Neural crest cell (in vitro differentiated cells): ENCODE data around the gene ZNF536. TPM values are rescaled to one million over a fixed set of nuclear protein-coding genes. Genes with fewer than 3 reads are reported as not detected.

Experiments used
- DNase-seq: peaks from one replicate; pipeline ENCODE4 v3.0.0; 2021; ENCODE audit warnings: low read depth, mixed read lengths, low spot score
- H3K27ac Mint-ChIP-seq: one replicate; pipeline ENCODE4 v1.8.0; 2021; ENCODE audit warnings: mild to moderate bottlenecking, mixed read lengths; ENCODE audit not compliant: unreplicated experiment
- H3K27me3 Mint-ChIP-seq: 2 replicates; pipeline ENCODE4 v1.8.0; 2021; ENCODE audit warnings: low read depth, mild to moderate bottlenecking, mixed read lengths
- H3K36me3 Mint-ChIP-seq: 2 replicates; pipeline ENCODE4 v1.8.0; 2021; ENCODE audit warnings: low read depth, mild to moderate bottlenecking, mixed read lengths
- H3K4me1 Mint-ChIP-seq: 2 replicates; pipeline ENCODE4 v1.8.0; 2021; ENCODE audit warnings: mixed read lengths
- H3K4me3 Mint-ChIP-seq: one replicate; pipeline ENCODE4 v1.8.0; 2021; ENCODE audit warnings: mild to moderate bottlenecking, mixed read lengths
- H3K9me3 Mint-ChIP-seq: 2 replicates; pipeline ENCODE4 v1.8.0; 2021; ENCODE audit warnings: mixed read lengths
- total RNA-seq: library from RNA; stranded (reverse); gene quantifications from 2 replicates; pipeline ENCODE4 v1.2.1, GENCODE V29; 2021
- TF ChIP-seq, protein P1 (sequence below): fragments of 200-600 bp; sonication (generic); conservative IDR thresholded peaks from 2 replicates; pipeline ENCODE4 v1.5.0; 2021; ENCODE audit warnings: antibody characterized with exemption, mild to moderate bottlenecking

Gene ZNF536
- total RNA-seq, 1 donor from 2014 or later, result 22.0 TPM

DNA sequence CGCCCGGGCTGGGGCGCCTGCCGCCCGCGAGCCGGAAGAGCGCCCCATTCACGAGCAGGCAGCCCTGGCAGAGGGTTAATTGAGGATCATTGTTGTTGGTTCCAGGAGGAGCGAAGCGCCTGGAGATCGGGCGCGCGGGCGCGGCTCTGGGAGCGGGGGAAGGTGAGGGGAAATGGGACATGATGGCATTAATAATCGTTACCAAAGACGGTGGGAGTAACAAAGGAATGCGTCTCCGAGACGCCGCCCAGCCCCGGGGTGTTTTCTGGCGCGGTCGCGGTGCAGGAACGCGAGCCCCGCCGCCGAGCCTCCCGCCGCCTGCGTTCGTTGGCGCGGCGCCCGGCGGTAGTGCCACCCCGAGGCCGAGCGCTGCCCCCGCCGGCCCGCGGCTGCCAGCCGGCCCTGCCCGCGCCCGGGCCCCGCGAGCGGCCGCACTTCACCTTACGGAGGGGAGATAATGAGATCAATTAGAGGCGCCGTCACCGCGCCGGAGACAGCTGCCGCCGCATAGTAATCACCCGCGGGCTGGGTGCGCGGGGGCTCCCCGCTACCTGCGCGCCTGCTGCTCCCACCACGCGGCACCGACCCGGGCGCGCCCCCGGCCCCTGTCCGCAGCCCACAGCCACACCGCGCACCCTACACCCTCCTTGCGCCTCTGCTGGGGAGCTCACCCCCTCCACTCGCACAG is 2.8 kb downstream of the ZNF536 start:
- no peaks in the 10 kb centered on the region for H3K36me3 Mint-ChIP-seq
- TF ChIP-seq, protein P1, sequence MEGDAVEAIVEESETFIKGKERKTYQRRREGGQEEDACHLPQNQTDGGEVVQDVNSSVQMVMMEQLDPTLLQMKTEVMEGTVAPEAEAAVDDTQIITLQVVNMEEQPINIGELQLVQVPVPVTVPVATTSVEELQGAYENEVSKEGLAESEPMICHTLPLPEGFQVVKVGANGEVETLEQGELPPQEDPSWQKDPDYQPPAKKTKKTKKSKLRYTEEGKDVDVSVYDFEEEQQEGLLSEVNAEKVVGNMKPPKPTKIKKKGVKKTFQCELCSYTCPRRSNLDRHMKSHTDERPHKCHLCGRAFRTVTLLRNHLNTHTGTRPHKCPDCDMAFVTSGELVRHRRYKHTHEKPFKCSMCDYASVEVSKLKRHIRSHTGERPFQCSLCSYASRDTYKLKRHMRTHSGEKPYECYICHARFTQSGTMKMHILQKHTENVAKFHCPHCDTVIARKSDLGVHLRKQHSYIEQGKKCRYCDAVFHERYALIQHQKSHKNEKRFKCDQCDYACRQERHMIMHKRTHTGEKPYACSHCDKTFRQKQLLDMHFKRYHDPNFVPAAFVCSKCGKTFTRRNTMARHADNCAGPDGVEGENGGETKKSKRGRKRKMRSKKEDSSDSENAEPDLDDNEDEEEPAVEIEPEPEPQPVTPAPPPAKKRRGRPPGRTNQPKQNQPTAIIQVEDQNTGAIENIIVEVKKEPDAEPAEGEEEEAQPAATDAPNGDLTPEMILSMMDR, result no peak
- peak overlapping the region; percentile 86 for H3K4me3 Mint-ChIP-seq
- peaks cover 23% of the 10 kb centered on the region for H3K4me1 Mint-ChIP-seq
- H3K27ac Mint-ChIP-seq, result peak overlapping the region; percentile 50
- peaks cover 77% of the 10 kb centered on the region for H3K27me3 Mint-ChIP-seq
- peak; percentile 20 for DNase-seq
- H3K9me3 Mint-ChIP-seq, result no peaks in the 10 kb centered on the region

DNA sequence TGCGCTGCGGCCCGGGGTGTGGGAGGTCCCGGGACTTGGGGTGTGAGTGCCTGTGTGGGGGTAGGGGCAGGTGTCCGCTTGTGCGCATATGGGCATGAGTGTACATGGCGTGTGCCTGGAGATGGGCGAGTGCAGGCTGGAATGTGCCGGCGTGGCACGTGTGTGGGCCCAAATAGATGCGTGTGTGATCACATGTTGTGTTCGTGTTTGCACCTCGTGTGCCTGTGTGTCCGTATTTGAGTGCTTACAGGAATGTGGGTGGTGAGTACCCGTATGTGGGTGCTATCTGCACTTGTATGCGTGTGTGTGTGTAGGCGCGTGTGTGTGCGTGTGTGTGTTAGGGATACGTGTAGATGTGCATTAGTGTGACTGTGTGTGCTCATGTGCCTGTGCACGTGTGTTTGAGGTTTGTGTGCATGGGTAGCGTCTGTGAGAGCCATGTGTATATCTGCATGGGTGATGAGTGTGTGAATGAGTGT is 3.4 kb downstream of the ZNF536 start:
- Mint-ChIP-seq H3K4me3 (peak overlapping the region; percentile 67), H3K9me3 (no peaks in the 10 kb centered on the region), H3K4me1 (peaks cover 23% of the 10 kb centered on the region), H3K36me3 (no peaks in the 10 kb centered on the region), H3K27ac (no peak overlapping the region), H3K27me3 (peaks cover 73% of the 10 kb centered on the region)
- TF ChIP-seq, protein P1, result no peak
- DNase-seq, result no peak

DNA sequence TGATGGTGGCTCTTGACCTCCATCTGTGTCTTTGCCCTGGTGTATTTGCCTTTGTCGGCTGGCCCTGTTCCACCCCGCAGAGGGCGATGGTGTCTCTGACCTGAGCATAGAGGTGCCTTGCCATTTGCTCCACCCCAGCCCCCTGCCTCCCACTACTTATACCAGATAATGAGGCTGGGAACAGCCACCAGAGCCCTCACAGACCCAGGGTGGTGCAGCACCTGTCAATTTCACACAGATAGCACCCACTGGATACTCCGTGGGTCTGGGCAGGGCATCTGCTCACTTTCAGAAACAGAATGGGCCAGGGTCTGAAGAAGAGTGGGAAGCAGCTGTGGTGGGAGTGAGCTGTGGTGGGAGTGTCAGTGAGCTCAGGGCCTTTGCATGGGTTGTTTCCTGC is 4.1 kb downstream of the ZNF536 start:
- Mint-ChIP-seq H3K36me3 (no peaks in the 10 kb centered on the region), H3K4me1 (peaks cover 18% of the 10 kb centered on the region), H3K27ac (no peak overlapping the region), H3K9me3 (no peaks in the 10 kb centered on the region), H3K27me3 (peaks cover 69% of the 10 kb centered on the region), H3K4me3 (peak overlapping the region; percentile 67)
- TF ChIP-seq, protein P1, result no peak
- DNase-seq, result no peak

DNA sequence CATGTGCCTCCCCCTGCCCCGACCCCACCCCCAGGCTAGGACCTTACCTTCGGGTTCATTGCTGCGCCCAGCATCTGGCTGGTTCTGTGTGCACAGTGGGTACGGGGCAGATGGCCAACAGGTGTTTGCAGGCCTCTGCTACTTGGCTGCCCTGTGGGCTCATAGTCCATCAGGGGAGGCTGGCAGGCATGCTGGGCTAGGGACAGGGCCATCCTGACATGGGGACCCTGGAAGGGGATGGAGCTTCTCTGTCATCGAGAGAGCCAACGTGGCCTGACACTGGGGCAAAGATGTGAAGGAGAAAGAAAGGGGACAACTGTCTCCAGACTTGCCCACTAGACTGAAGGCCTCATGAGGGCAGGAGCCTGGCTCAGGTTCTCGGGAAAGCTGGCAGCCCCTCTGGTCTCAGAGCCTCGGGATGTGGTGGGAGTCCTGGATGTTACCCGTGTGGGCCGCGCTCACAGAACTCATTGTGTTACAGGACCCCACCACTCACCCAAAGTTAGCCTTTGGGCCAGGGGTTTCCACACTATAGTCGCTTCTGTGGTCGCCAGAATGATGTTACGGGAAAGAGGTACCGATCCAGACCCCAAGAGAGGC is 4.7 kb downstream of the ZNF536 start:
- H3K27ac Mint-ChIP-seq, result no peak overlapping the region
- no peaks in the 10 kb centered on the region for H3K36me3 Mint-ChIP-seq
- no peak for DNase-seq
- peaks cover 69% of the 10 kb centered on the region for H3K27me3 Mint-ChIP-seq
- no peak overlapping the region for H3K4me3 Mint-ChIP-seq
- peaks cover 14% of the 10 kb centered on the region for H3K4me1 Mint-ChIP-seq
- H3K9me3 Mint-ChIP-seq, result no peaks in the 10 kb centered on the region
- TF ChIP-seq, protein P1, result no peak

DNA sequence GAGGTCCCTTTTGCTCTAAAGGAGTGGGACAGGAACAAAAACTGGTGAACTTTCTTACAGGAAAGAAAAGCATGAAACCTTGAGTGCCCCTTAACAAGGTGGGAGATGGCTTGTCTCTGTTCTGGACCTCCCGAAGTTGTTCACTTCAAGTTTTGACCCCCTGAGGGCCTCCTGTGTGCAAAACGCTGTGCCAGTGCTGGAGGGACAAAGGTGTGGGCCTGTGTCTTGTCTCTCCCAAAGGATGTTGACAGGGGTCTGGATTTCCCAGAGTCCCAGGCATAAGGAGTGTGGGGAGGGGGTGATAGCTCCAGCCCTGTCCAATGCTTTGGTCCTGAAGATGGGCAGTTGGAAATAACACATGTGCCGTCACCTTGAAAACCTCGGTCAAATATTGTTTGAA is 6.5 kb downstream of the ZNF536 start:
- Mint-ChIP-seq H3K4me3 (no peak overlapping the region), H3K27me3 (peaks cover 55% of the 10 kb centered on the region), H3K9me3 (no peaks in the 10 kb centered on the region), H3K27ac (no peak overlapping the region), H3K4me1 (no peaks in the 10 kb centered on the region), H3K36me3 (no peaks in the 10 kb centered on the region)
- TF ChIP-seq, protein P1, result no peak
- DNase-seq, result no peak
